Gastroesophageal sphincter (tissue), 4 donors: Measurements from ENCODE around the gene PRPSAP1. TPM values are rescaled to one million over a fixed set of nuclear protein-coding genes. Genes with fewer than 3 reads are reported as not detected.
A peak's percentile ranks its signal among the peaks of the same experiment; 100 is the strongest.

Source experiments
- ATAC-seq: fragments of 150-250 bp; one replicate; pipeline ENCODE4 v1.9.1; 2016; ENCODE audit warnings: mild to moderate bottlenecking, moderate library complexity
- H3K27ac ChIP-seq, 4 donors: fragments of 200-600 bp; sonication (generic) in 3 of 4; 1 replicate in 3 of 4; 2 replicates in 1 of 4; pipeline ENCODE4 v1.5.1; 2016 to 2019
- H3K27me3 ChIP-seq: fragments of 200-600 bp; sonication (generic); one replicate; pipeline ENCODE4 v1.5.1; 2019
- H3K36me3 ChIP-seq, 2 donors: fragments of 200-600 bp; sonication (generic); one replicate each; pipeline ENCODE4 v1.5.1; 2019; ENCODE audit warnings: control low read depth in 1 of 2
- H3K4me1 ChIP-seq, 3 donors: fragments of 200-600 bp; sonication (generic); 1 replicate in 2 of 3; 2 replicates in 1 of 3; pipeline ENCODE4 v1.5.1; 2016 to 2019; ENCODE audit warnings: control low read depth in 2 of 3
- H3K4me3 ChIP-seq, 2 donors: fragments of 200-600 bp; sonication (generic); one replicate each; pipeline ENCODE4 v1.5.1; 2019; ENCODE audit warnings: mild to moderate bottlenecking in 1 of 2, moderate library complexity in 1 of 2
- H3K9me3 ChIP-seq, 3 donors: fragments of 200-600 bp; sonication (generic); one replicate each; pipeline ENCODE4 v1.5.1; 2017 to 2019; ENCODE audit warnings: control low read depth in 2 of 3
- EP300 ChIP-seq: sonication (generic); formaldehyde crosslinking; IDR thresholded peaks from one replicate; pipeline ENCODE4 v1.6.1; 2017; ENCODE audit warnings: antibody characterized with exemption, mild to moderate bottlenecking
- POLR2A ChIP-seq, 2 donors: fragments of 450-650 bp; IDR thresholded peaks; one replicate each; pipeline ENCODE4 v1.6.1; 2017; ENCODE audit warnings: antibody characterized with exemption in 2 of 2, mild to moderate bottlenecking in 2 of 2, moderate library complexity in 1 of 2
- POLR2AphosphoS5 ChIP-seq: sonication (generic); formaldehyde crosslinking; IDR thresholded peaks from one replicate; pipeline ENCODE4 v1.6.1; 2017; ENCODE audit warnings: antibody characterized with exemption
- WGBS, 2 donors: methylation state at CpG; one replicate each; pipeline ENCODE4 v1.1.5; 2018; ENCODE audit warnings: low coverage in 1 of 2; 5-methylcytosine and 5-hydroxymethylcytosine counted together
- total RNA-seq, 4 donors: library from RNA; depleted of rRNA; stranded (reverse); fragments of >200 nt; gene quantifications; one replicate each; pipeline ENCODE4 v1.1.0, GENCODE V29; 2016
- TF ChIP-seq, protein P1 (sequence below), 4 experiments: fragments of 200-600 bp in 2 of 4; fragments of 450-650 bp in 2 of 4; sonication (generic) in 1 of 4; IDR thresholded peaks; one replicate each; pipeline ENCODE4 v1.5.1; 2017 to 2019; ENCODE audit warnings: antibody characterized with exemption in 4 of 4, mild to moderate bottlenecking in 2 of 4, moderate library complexity in 2 of 4

PRPSAP1 gene
- total RNA-seq, 4 donors from 2014 or later, result 44.7 to 48.5 (median 46.6) TPM

DNA sequence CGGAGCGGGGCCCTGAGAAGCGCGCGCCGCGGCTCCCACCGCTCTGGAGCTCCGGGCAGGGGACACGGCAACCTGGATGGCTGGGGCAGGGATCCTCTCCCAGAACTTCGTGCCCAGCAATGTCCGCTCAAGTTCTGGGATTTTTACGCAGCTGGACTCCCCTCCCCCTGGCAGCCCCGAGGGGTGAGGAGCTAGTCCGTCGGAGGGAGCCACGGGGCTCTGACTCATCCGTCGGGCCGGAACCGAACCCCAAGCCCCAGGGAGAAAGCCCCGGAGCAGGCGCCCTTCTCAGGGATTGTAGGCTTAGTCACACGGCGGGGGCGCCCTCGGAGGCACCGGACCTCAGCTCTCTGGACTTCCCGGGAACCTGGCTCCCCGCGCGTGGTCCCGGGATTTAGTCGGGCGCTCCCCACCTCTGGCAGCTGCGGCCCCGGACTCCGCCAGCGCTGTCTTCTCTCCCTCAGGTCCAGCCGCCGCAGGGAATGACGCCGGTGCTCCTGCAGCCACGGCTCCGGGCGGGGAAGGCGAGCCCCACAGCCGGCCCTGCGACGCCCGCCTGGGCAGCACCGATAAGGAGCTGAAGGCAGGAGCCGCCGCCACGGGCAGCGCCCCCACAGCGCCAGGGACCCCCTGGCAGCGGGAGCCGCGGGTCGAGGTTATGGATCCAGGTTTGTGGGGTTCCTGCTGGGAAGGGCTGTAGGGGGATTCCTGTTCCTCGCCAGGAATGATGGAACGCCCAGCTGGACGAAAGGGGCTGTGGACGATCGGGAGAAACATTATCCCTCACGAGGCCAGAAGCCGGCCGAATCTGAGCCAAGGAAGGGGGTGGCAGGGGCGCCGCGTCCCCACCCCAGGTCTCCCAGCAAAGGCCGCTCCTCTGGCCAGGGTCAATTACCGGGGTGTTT is 31.5 kb upstream of the PRPSAP1 start:
- TF ChIP-seq POLR2AphosphoS5 (no peak), EP300 (no peak), POLR2A (IDR thresholded peaks at IDR 0.05) (no peak)
- TF ChIP-seq, protein P1, sequence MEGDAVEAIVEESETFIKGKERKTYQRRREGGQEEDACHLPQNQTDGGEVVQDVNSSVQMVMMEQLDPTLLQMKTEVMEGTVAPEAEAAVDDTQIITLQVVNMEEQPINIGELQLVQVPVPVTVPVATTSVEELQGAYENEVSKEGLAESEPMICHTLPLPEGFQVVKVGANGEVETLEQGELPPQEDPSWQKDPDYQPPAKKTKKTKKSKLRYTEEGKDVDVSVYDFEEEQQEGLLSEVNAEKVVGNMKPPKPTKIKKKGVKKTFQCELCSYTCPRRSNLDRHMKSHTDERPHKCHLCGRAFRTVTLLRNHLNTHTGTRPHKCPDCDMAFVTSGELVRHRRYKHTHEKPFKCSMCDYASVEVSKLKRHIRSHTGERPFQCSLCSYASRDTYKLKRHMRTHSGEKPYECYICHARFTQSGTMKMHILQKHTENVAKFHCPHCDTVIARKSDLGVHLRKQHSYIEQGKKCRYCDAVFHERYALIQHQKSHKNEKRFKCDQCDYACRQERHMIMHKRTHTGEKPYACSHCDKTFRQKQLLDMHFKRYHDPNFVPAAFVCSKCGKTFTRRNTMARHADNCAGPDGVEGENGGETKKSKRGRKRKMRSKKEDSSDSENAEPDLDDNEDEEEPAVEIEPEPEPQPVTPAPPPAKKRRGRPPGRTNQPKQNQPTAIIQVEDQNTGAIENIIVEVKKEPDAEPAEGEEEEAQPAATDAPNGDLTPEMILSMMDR (IDR thresholded peaks at IDR 0.05), result no peak
- peak overlapping the region in 3 of 4 donors; percentile 81 to 87 (median 83) for H3K27ac ChIP-seq

DNA sequence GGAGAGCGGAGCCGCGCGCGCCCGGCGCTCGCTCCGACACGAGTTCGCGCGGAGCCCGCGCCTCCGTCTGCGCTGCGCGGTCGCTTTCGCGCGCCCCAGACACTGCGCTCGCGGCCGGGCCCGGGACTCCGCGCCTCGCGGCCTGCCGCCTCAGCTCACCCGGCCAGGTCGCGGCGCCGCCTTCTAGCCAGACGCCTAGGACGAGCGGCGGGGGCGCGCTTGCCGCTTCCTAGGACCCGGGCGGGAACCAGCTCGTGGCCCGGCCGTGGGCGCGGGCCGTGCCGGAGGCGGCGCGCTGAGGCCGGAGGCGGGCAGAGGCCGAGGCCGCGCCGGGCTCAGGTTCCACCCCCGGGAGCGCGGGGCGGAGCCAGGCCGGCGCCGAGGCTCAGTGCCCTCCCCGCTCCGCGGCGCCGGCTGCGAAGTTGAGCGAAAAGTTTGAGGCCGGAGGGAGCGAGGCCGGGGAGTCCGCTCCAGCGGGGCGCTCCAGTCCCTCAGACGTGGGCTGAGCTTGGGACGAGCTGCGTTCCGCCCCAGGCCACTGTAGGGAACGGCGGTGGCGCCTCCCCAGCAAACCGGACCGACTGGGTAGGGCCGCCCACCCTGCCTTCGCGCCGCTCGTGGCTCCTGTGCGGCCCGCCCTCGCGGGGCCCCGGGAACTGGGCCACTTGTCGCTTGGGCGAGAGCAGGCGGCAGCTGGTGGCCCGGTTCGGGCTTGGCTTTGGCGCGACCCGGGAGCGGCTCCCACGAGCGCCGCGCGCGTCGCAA is 30.7 kb upstream of the PRPSAP1 start, which contains the start of gene SPHK1:
TSS of gene SPHK1 (plus strand) at position 388 of the 765 bp plus-strand sequence. CDS start 1,036 bp downstream, outside the sequence.
- peaks cover 0 to 64% (median 18%) of the 10 kb centered on the region in 3 donors for H3K4me1 ChIP-seq
- no CpG with 5 or more reads among the region's 118 CpGs for WGBS, 2 donors
- ATAC-seq, result peak; percentile 88
- peaks cover 57% of the 10 kb centered on the region for H3K27me3 ChIP-seq
- H3K9me3 ChIP-seq, result no peaks in the 10 kb centered on the region
- H3K4me3 ChIP-seq, result peak within 1 kb of the TSS; percentile 47 to 71
- no peaks in the 10 kb centered on the region for H3K36me3 ChIP-seq
- H3K27ac ChIP-seq, result peak within 1 kb of the TSS in 3 of 4 donors; percentile 81 to 87 (median 83)
- TF ChIP-seq, protein P1 (IDR thresholded peaks at IDR 0.05), result peak in 1 of 4 experiments; percentile 1
- TF ChIP-seq EP300 (no peak), POLR2AphosphoS5 (peak; percentile 35), POLR2A (IDR thresholded peaks at IDR 0.05) (peak; percentile 25 to 63)

More for the DNA sequence above, 31.5 kb upstream of the PRPSAP1 start:
- peak; percentile 39 for ATAC-seq
- no peaks in the 10 kb centered on the region for H3K9me3 ChIP-seq
- WGBS, 2 donors, result no CpG with 5 or more reads among the region's 74 CpGs
- H3K27me3 ChIP-seq, result peaks cover 57% of the 10 kb centered on the region
- H3K36me3 ChIP-seq, result peaks cover 0 to 5% of the 10 kb centered on the region in 2 donors
- peak overlapping the region; percentile 47 to 71 for H3K4me3 ChIP-seq
- peaks cover 0 to 71% (median 18%) of the 10 kb centered on the region in 3 donors for H3K4me1 ChIP-seq

GRCh38 chr17:76383546-76384221 is 30.0 kb upstream of the PRPSAP1 start:
- H3K9me3 ChIP-seq, result no peaks in the 10 kb centered on the region
- H3K4me1 ChIP-seq, result peaks cover 0 to 64% (median 18%) of the 10 kb centered on the region in 3 donors
- no peaks in the 10 kb centered on the region for H3K36me3 ChIP-seq
- H3K4me3 ChIP-seq, result peak overlapping the region; percentile 47 to 71
- peaks cover 57% of the 10 kb centered on the region for H3K27me3 ChIP-seq
- TF ChIP-seq EP300 (no peak), POLR2AphosphoS5 (no peak), POLR2A (IDR thresholded peaks at IDR 0.05) (no peak)
- TF ChIP-seq, protein P1 (IDR thresholded peaks at IDR 0.05), result peak in 3 of 4 experiments; percentile 15 to 45 (median 19)
- 0% methylated on average over 4 to 25 of the region's 65 CpGs for WGBS, 2 donors
- peak; percentile 12 for ATAC-seq
- peak overlapping the region in 3 of 4 donors; percentile 81 to 87 (median 83) for H3K27ac ChIP-seq

GRCh38 chr17:76382803-76383545 is 29.3 kb upstream of the PRPSAP1 start:
- WGBS, 2 donors, result no CpG with 5 or more reads among the region's 80 CpGs
- TF ChIP-seq, protein P1 (IDR thresholded peaks at IDR 0.05), result no peak
- TF ChIP-seq POLR2A (IDR thresholded peaks at IDR 0.05) (peak in 1 of 2 donors; percentile 42), POLR2AphosphoS5 (peak; percentile 61)
- peaks cover 0 to 64% (median 18%) of the 10 kb centered on the region in 3 donors for H3K4me1 ChIP-seq
- peak; percentile 24 for ATAC-seq
- H3K4me3 ChIP-seq, result peak overlapping the region; percentile 47 to 71
- no peaks in the 10 kb centered on the region for H3K9me3 ChIP-seq
- peaks cover 57% of the 10 kb centered on the region for H3K27me3 ChIP-seq
- H3K27ac ChIP-seq, result peak overlapping the region in 3 of 4 donors; percentile 81 to 87 (median 83)
- H3K36me3 ChIP-seq, result no peaks in the 10 kb centered on the region
